Measurements from ENCODE around the gene CAMK2B. TPM values are rescaled to one million over a fixed set of nuclear protein-coding genes. Genes with fewer than 3 reads are reported as not detected.

The CAMK2B gene
- total and polyA plus RNA-seq, 2 experiments from 2014 or later, result not detected

GRCh38 chr7:44289341-44290251 is 35.8 kb downstream of the CAMK2B start:
- Mint-ChIP-seq H3K4me3 (no peak overlapping the region), H3K27me3 (ENCODE audit: insufficient read depth, low read depth, poor library complexity) (peaks cover 5% of the 10 kb centered on the region), H3K4me1 (peaks cover 15% of the 10 kb centered on the region; the same call in 2 of the 3 replicates), H3K9me3 (no peaks in the 10 kb centered on the region), H3K36me3 (ENCODE audit: low read depth) (no peaks in the 10 kb centered on the region), H3K27ac (no peak overlapping the region)
- 0 out of 2 replicates have a peak overlapping the region, but pooled peaks have one; percentile 32 for H2AFZ ChIP-seq
- H3K36me3 ChIP-seq (ENCODE audit: insufficient read depth), result no peaks in the 10 kb centered on the region
- H3K4me1 ChIP-seq (ENCODE audit: insufficient read depth), result no peaks in the 10 kb centered on the region
- no peaks in the 10 kb centered on the region for H3K79me2 ChIP-seq (replicated peaks; ENCODE audit: insufficient read depth)
- H3K4me2 ChIP-seq, result no peak overlapping the region
- H3K27me3 ChIP-seq (ENCODE audit: insufficient read depth), result no peaks in the 10 kb centered on the region
- no peaks in the 10 kb centered on the region for H3K9me2 ChIP-seq (ENCODE audit: insufficient read depth)
- ATAC-seq (no peak), DNase-seq (ENCODE audit: low spot score) (no peak)
- H4K20me1 ChIP-seq (replicated peaks; ENCODE audit: insufficient read depth), result no peaks in the 10 kb centered on the region
- H3K27ac ChIP-seq (ENCODE audit: low read depth), result no peak overlapping the region
- H3K4me3 ChIP-seq, result no peak overlapping the region
- no peaks in the 10 kb centered on the region for H3F3A ChIP-seq (replicated peaks; ENCODE audit: low read depth)
- TF ChIP-seq NANOG (IDR thresholded peaks at IDR 0.05; ENCODE audit: borderline replicate concordance) (no peak), JUNB (IDR thresholded peaks at IDR 0.05; ENCODE audit: unreplicated experiment) (no peak), ZNF462 (CRISPR knock-in tag; IDR thresholded peaks at IDR 0.05) (no peak), CTCF (conservative IDR thresholded peaks at IDR 0.05; ENCODE audit: low read depth in 2 of 2) (no peak), POLR2AphosphoS5 (IDR thresholded peaks at IDR 0.05; ENCODE audit: low read depth) (no peak), STAT1 (IDR thresholded peaks at IDR 0.05; ENCODE audit: unreplicated experiment) (no peak), EZH2 (IDR thresholded peaks at IDR 0.05; ENCODE audit: low read depth, unreplicated experiment) (no peak), EZH2phosphoT487 (IDR thresholded peaks at IDR 0.05; ENCODE audit: unreplicated experiment) (no peak), ETS1 (IDR thresholded peaks at IDR 0.05) (no peak), CREB1 (CRISPR knock-in tag; IDR thresholded peaks at IDR 0.05; ENCODE audit: low read depth) (no peak), REST (IDR thresholded peaks at IDR 0.05; ENCODE audit: unreplicated experiment) (no peak), ZNF331 (CRISPR knock-in tag; IDR thresholded peaks at IDR 0.05; ENCODE audit: low read depth) (no peak)

Measured in GM23338 (cell line).